Testis (tissue), 3 donors: Measurements from ENCODE around the gene SLC12A1. TPM values are rescaled to one million over a fixed set of nuclear protein-coding genes. Genes with fewer than 3 reads are reported as not detected.

Experiments
- DNase-seq: peaks from one replicate; pipeline ENCODE4 v3.0.0-alpha.2; 2019
- H3K27ac ChIP-seq, 2 donors: fragments of 200-600 bp; sonication (generic); one replicate each; pipeline ENCODE4 v1.5.1; 2019
- H3K27me3 ChIP-seq: fragments of 200-600 bp; sonication (generic); one replicate; pipeline ENCODE4 v1.5.1; 2019
- H3K36me3 ChIP-seq: fragments of 200-600 bp; sonication (generic); one replicate; pipeline ENCODE4 v1.5.1; 2017; ENCODE audit warnings: low read depth; ENCODE audit errors: missing control alignments
- H3K4me1 ChIP-seq: fragments of 200-600 bp; sonication (generic); one replicate; pipeline ENCODE4 v1.5.1; 2019
- H3K4me3 ChIP-seq, 2 donors: fragments of 200-600 bp; sonication (generic); one replicate each; pipeline ENCODE4 v1.5.1; 2017 to 2019
- H3K9me3 ChIP-seq: fragments of 200-600 bp; sonication (generic); one replicate; pipeline ENCODE4 v1.5.1; 2017
- CTCF ChIP-seq, 3 experiments: fragments of 450-650 bp in 2 of 3; fragments of 200-600 bp in 1 of 3; sonication (generic) in 1 of 3; IDR thresholded peaks; one replicate each; pipeline ENCODE4 v1.5.1; 2016 to 2019; ENCODE audit warnings: antibody characterized with exemption in 3 of 3, mild to moderate bottlenecking in 2 of 3, moderate library complexity in 1 of 3
- POLR2A ChIP-seq: fragments of 450-650 bp; IDR thresholded peaks from one replicate; pipeline ENCODE4 v1.6.1; 2017; ENCODE audit warnings: antibody characterized with exemption, mild to moderate bottlenecking, moderate library complexity
- WGBS, 2 donors: methylation state at CpG; one replicate each; pipeline ENCODE4 v1.1.5; 2018; 5-methylcytosine and 5-hydroxymethylcytosine counted together
- intact Hi-C: fragments of 100-400 bp; cut with DNase I; formaldehyde crosslinking; loops from one replicate; pipeline ENCODE4 v1.15.1; 2023; ENCODE audit warnings: low total_unique reads
- polyA plus RNA-seq: library from polyadenylated mRNA; stranded (reverse); fragments of 350-450 nt; fragmentation: Illumina TruSeq; extraction: RNeasy Lipid Tissue Mini Kit (QIAGEN cat#74804); gene quantifications from one replicate; pipeline ENCODE4 v1.2.3, GENCODE V29; 2014; ENCODE audit warnings: low read depth, low replicate concordance; ENCODE audit not compliant: insufficient read depth
- total RNA-seq, 2 donors: library from RNA; depleted of rRNA; stranded (reverse); fragments of >200 nt; gene quantifications; one replicate each; pipeline ENCODE4 v1.2.3, GENCODE V29; 2016

Gene SLC12A1
- total and polyA plus RNA-seq, 3 donors from 2014 or later, result 0.55 to 1.2 (median 0.62) TPM

- peak overlapping the region; percentile 90 to 98 for H3K4me3 ChIP-seq
- intact Hi-C loops, result no loop called here
- peaks cover 4% of the 10 kb centered on the region for H3K4me1 ChIP-seq
- no peaks in the 10 kb centered on the region for H3K36me3 ChIP-seq
- 0 to 2% methylated on average over 22 to 44 of the region's 64 CpGs for WGBS, 2 donors
- H3K27me3 ChIP-seq, result no peaks in the 10 kb centered on the region
- H3K9me3 ChIP-seq, result no peaks in the 10 kb centered on the region
- peak; percentile 86 for DNase-seq
- peak overlapping the region; percentile 94 to 99 for H3K27ac ChIP-seq
- TF ChIP-seq POLR2A (no peak), CTCF (IDR thresholded peaks at IDR 0.05) (no peak)
Measured at GRCh38 chr15:48331796-48332641, 125.9 kb downstream of the SLC12A1 start.

- no peaks in the 10 kb centered on the region for H3K36me3 ChIP-seq
- H3K4me1 ChIP-seq, result peaks cover 4% of the 10 kb centered on the region
- 33 to 38% methylated on average over 9 of the region's 9 CpGs for WGBS, 2 donors
- H3K9me3 ChIP-seq, result no peaks in the 10 kb centered on the region
- DNase-seq, result no peak
- H3K27ac ChIP-seq, result peak overlapping the region in 1 of 2 donors; percentile 99
- peak overlapping the region; percentile 90 to 98 for H3K4me3 ChIP-seq
- no peaks in the 10 kb centered on the region for H3K27me3 ChIP-seq
- TF ChIP-seq CTCF (IDR thresholded peaks at IDR 0.05) (no peak), POLR2A (no peak)
- intact Hi-C loops, result no loop called here
Measured at GRCh38 chr15:48332642-48333034, 126.5 kb downstream of the SLC12A1 start.

- H3K36me3 ChIP-seq, result no peaks in the 10 kb centered on the region
Measured at GRCh38 chr15:48333540-48333939, 127.4 kb downstream of the SLC12A1 start.

GRCh38 chr15:48334260-48334659, 128.2 kb downstream of the SLC12A1 start:
- no peaks in the 10 kb centered on the region for H3K9me3 ChIP-seq
- H3K4me3 ChIP-seq, result no peak overlapping the region
- DNase-seq, result no peak
- TF ChIP-seq CTCF (IDR thresholded peaks at IDR 0.05), result no peak
- H3K36me3 ChIP-seq, result no peaks in the 10 kb centered on the region
- 86 to 93% methylated on average over 2 of the region's 2 CpGs for WGBS, 2 donors
- intact Hi-C loops, result no loop called here
- no peaks in the 10 kb centered on the region for H3K27me3 ChIP-seq
- no peak overlapping the region for H3K27ac ChIP-seq
- H3K4me1 ChIP-seq, result peaks cover 4% of the 10 kb centered on the region

More at GRCh38 chr15:48333540-48333939, 127.4 kb downstream of the SLC12A1 start:
- no peaks in the 10 kb centered on the region for H3K27me3 ChIP-seq
- no peaks in the 10 kb centered on the region for H3K9me3 ChIP-seq
- no peak overlapping the region for H3K27ac ChIP-seq
- 33 to 38% methylated on average over 4 of the region's 4 CpGs for WGBS, 2 donors
- DNase-seq, result no peak
- TF ChIP-seq CTCF (IDR thresholded peaks at IDR 0.05) (no peak), POLR2A (no peak)
- peaks cover 4% of the 10 kb centered on the region for H3K4me1 ChIP-seq
- no peak overlapping the region for H3K4me3 ChIP-seq
- intact Hi-C loops, result no loop called here

GRCh38 chr15:48336940-48337339, 130.8 kb downstream of the SLC12A1 start:
- 75 to 78% methylated on average over 2 of the region's 2 CpGs for WGBS, 2 donors
- Histone ChIP-seq H3K4me1 (no peaks in the 10 kb centered on the region), H3K27ac (no peak overlapping the region), H3K36me3 (no peaks in the 10 kb centered on the region), H3K4me3 (no peak overlapping the region), H3K27me3 (no peaks in the 10 kb centered on the region), H3K9me3 (no peaks in the 10 kb centered on the region)
- intact Hi-C loops, result no loop called here
- no peak for DNase-seq
- TF ChIP-seq POLR2A (no peak), CTCF (IDR thresholded peaks at IDR 0.05) (no peak)
